ENCODE measurements around the gene DUSP28. TPM values are rescaled to one million over a fixed set of nuclear protein-coding genes. Genes with fewer than 3 reads are reported as not detected.
A peak's percentile ranks its signal among the peaks of the same experiment; 100 is the strongest.

DUSP28 gene
- total and polyA plus RNA-seq, 2 of the 13 experiments (the other 11 are each of a cell fraction or from before 2014, with no cell fraction given), result 5.2 to 8.6 TPM

DNA sequence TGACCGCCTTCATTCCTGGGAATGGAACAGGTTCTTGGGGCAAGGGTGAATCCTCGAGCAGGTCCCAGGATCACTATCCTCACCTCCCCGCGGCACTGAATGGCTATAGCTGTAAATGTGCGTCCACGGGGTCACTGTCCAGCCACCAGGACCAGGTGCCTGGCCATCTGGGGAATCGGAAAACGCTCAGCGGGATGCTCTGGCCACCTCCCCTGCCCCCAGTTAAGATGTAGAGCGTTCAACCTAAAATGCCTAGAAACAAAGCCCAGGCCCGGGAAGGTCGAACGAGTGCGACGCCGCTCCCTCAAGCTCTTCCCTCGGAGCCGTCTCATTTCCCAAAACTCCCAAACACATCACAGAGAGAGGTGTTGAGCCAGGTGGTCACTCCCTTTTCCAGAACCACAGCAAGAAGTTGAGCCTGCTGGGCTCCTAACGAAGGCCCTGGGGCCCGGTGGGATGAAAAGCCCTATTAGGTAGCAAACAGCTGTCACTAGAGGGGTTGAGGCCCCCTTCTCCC lies 25.6 kb downstream of the DUSP28 start (continued):
- TF ChIP-seq, protein P1, sequence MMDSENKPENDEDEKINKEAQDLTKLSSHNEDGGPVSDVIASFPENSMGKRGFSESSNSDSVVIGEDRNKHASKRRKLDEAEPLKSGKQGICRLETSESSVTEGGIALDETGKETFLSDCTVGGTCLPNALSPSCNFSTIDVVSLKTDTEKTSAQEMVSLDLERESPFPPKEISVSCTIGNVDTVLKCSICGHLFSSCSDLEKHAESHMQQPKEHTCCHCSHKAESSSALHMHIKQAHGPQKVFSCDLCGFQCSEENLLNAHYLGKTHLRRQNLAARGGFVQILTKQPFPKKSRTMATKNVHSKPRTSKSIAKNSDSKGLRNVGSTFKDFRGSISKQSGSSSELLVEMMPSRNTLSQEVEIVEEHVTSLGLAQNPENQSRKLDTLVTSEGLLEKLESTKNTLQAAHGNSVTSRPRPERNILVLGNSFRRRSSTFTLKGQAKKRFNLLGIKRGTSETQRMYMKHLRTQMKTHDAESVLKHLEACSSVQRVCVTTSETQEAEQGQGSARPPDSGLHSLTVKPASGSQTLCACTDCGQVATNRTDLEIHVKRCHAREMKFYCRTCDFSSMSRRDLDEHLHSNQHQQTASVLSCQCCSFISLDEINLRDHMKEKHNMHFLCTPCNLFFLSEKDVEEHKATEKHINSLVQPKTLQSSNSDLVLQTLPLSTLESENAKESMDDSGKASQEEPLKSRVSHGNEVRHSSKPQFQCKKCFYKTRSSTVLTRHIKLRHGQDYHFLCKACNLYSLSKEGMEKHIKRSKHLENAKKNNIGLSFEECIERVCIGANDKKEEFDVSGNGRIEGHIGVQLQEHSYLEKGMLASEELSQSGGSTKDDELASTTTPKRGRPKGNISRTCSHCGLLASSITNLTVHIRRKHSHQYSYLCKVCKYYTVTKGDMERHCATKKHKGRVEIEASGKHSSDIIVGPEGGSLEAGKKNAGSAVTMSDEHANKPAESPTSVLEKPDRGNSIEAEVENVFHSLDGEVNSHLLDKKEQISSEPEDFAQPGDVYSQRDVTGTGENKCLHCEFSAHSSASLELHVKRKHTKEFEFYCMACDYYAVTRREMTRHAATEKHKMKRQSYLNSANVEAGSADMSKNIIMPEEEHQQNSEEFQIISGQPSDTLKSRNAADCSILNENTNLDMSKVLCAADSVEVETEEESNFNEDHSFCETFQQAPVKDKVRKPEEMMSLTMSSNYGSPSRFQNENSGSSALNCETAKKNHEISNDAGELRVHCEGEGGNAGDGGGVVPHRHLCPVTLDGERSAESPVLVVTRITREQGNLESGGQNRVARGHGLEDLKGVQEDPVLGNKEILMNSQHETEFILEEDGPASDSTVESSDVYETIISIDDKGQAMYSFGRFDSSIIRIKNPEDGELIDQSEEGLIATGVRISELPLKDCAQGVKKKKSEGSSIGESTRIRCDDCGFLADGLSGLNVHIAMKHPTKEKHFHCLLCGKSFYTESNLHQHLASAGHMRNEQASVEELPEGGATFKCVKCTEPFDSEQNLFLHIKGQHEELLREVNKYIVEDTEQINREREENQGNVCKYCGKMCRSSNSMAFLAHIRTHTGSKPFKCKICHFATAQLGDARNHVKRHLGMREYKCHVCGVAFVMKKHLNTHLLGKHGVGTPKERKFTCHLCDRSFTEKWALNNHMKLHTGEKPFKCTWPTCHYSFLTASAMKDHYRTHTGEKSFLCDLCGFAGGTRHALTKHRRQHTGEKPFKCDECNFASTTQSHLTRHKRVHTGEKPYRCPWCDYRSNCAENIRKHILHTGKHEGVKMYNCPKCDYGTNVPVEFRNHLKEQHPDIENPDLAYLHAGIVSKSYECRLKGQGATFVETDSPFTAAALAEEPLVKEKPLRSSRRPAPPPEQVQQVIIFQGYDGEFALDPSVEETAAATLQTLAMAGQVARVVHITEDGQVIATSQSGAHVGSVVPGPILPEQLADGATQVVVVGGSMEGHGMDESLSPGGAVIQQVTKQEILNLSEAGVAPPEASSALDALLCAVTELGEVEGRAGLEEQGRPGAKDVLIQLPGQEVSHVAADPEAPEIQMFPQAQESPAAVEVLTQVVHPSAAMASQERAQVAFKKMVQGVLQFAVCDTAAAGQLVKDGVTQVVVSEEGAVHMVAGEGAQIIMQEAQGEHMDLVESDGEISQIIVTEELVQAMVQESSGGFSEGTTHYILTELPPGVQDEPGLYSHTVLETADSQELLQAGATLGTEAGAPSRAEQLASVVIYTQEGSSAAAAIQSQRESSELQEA (CRISPR knock-in tag; IDR thresholded peaks at IDR 0.05; ENCODE audit: not compliant biosample characterization), result peak; percentile 84
- TF ChIP-seq ZFP37 (CRISPR knock-in tag; IDR thresholded peaks at IDR 0.05; ENCODE audit: borderline replicate concordance) (no peak), ZNF510 (CRISPR knock-in tag; IDR thresholded peaks at IDR 0.05; ENCODE audit: low read depth) (0 out of 2 replicates have a peak, but pooled peaks have one; percentile 36), ZNF235 (CRISPR knock-in tag; IDR thresholded peaks at IDR 0.05; ENCODE audit: borderline replicate concordance) (peak; percentile 91), ERF (CRISPR knock-in tag; IDR thresholded peaks at IDR 0.05) (no peak), ZBTB2 (CRISPR knock-in tag; IDR thresholded peaks at IDR 0.05; ENCODE audit: low read depth) (no peak), ZNF878 (CRISPR knock-in tag; IDR thresholded peaks at IDR 0.05) (peak; percentile 73; the same call in 1 of the 2 replicates), SMAD9 (CRISPR knock-in tag; IDR thresholded peaks at IDR 0.05) (0 out of 2 replicates have a peak, but pooled peaks have one; percentile 44), ZNF33A (CRISPR knock-in tag; IDR thresholded peaks at IDR 0.05; ENCODE audit: borderline replicate concordance) (no peak)
- TF ChIP-seq, protein P2, sequence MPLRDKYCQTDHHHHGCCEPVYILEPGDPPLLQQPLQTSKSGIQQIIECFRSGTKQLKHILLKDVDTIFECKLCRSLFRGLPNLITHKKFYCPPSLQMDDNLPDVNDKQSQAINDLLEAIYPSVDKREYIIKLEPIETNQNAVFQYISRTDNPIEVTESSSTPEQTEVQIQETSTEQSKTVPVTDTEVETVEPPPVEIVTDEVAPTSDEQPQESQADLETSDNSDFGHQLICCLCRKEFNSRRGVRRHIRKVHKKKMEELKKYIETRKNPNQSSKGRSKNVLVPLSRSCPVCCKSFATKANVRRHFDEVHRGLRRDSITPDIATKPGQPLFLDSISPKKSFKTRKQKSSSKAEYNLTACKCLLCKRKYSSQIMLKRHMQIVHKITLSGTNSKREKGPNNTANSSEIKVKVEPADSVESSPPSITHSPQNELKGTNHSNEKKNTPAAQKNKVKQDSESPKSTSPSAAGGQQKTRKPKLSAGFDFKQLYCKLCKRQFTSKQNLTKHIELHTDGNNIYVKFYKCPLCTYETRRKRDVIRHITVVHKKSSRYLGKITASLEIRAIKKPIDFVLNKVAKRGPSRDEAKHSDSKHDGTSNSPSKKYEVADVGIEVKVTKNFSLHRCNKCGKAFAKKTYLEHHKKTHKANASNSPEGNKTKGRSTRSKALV (CRISPR knock-in tag; IDR thresholded peaks at IDR 0.05), result no peak
- TF ChIP-seq, protein P3, sequence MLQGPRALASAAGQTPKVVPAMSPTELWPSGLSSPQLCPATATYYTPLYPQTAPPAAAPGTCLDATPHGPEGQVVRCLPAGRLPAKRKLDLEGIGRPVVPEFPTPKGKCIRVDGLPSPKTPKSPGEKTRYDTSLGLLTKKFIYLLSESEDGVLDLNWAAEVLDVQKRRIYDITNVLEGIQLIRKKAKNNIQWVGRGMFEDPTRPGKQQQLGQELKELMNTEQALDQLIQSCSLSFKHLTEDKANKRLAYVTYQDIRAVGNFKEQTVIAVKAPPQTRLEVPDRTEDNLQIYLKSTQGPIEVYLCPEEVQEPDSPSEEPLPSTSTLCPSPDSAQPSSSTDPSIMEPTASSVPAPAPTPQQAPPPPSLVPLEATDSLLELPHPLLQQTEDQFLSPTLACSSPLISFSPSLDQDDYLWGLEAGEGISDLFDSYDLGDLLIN (CRISPR knock-in tag; IDR thresholded peaks at IDR 0.05; ENCODE audit: borderline replicate concordance), result no peak
